Testis (tissue), 2 donors: ENCODE data around the gene LSP1.

Experiments
- POLR2A ChIP-seq: fragments of 450-650 bp; IDR thresholded peaks from one replicate; pipeline ENCODE4 v1.6.1; 2017; ENCODE audit warnings: antibody characterized with exemption, mild to moderate bottlenecking, moderate library complexity
- TF ChIP-seq, protein P1 (sequence below), 3 experiments: fragments of 450-650 bp in 2 of 3; fragments of 200-600 bp in 1 of 3; sonication (generic) in 1 of 3; IDR thresholded peaks; one replicate each; pipeline ENCODE4 v1.5.1; 2016 to 2019; ENCODE audit warnings: antibody characterized with exemption in 3 of 3, mild to moderate bottlenecking in 2 of 3, moderate library complexity in 1 of 3

DNA sequence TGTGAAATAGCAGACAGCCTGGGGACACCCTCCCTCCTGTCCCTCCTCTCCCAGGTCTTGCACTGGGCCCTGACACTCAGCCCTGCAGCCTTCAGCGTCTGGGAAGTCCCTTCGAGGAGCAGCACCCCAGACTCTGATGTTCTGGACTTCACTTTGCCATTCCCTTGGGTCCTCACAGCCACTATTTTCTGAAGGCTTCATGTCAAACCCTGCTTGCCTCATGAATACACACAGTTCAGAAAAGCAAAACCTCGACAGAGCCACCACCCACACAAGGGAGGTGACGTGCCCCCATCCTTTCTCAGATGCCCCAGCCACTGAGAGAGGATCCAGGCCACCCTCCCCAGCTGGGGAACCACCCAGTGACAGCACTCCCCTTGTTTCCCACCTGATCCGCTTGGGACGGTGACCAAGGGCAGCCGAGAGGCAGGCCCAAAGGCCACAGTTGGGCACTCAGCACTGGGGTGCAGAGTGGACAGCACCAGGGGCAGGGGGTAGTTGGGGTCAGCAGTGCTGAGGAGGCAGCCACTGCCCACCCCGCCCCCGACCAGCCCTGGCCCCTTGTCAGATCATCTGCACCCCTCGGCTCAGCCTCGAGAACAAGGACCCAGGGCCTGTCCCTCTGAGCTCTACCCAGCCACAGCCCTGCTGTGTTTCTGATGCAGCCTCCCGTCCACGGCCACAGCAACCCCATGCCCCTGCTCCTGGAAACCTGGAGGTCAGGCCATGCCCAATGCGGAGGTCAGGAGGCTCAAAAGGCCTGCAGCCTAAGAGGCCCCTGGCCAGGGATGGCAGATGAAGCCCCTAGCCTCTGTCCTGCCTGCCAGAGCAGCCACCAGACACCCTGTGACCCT lies 63.5 kb downstream of the LSP1 start:
- TF ChIP-seq POLR2A, result no peak
- TF ChIP-seq, protein P1, sequence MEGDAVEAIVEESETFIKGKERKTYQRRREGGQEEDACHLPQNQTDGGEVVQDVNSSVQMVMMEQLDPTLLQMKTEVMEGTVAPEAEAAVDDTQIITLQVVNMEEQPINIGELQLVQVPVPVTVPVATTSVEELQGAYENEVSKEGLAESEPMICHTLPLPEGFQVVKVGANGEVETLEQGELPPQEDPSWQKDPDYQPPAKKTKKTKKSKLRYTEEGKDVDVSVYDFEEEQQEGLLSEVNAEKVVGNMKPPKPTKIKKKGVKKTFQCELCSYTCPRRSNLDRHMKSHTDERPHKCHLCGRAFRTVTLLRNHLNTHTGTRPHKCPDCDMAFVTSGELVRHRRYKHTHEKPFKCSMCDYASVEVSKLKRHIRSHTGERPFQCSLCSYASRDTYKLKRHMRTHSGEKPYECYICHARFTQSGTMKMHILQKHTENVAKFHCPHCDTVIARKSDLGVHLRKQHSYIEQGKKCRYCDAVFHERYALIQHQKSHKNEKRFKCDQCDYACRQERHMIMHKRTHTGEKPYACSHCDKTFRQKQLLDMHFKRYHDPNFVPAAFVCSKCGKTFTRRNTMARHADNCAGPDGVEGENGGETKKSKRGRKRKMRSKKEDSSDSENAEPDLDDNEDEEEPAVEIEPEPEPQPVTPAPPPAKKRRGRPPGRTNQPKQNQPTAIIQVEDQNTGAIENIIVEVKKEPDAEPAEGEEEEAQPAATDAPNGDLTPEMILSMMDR (IDR thresholded peaks at IDR 0.05), result no peak
